ENCODE measurements around the gene ACACA.

- TF ChIP-seq, protein P1, sequence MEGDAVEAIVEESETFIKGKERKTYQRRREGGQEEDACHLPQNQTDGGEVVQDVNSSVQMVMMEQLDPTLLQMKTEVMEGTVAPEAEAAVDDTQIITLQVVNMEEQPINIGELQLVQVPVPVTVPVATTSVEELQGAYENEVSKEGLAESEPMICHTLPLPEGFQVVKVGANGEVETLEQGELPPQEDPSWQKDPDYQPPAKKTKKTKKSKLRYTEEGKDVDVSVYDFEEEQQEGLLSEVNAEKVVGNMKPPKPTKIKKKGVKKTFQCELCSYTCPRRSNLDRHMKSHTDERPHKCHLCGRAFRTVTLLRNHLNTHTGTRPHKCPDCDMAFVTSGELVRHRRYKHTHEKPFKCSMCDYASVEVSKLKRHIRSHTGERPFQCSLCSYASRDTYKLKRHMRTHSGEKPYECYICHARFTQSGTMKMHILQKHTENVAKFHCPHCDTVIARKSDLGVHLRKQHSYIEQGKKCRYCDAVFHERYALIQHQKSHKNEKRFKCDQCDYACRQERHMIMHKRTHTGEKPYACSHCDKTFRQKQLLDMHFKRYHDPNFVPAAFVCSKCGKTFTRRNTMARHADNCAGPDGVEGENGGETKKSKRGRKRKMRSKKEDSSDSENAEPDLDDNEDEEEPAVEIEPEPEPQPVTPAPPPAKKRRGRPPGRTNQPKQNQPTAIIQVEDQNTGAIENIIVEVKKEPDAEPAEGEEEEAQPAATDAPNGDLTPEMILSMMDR (IDR thresholded peaks at IDR 0.05; ENCODE audit: extremely low read depth in 1 of 2, insufficient read depth in 1 of 2, low read depth in 1 of 2, low read length in 2 of 2) = no peak
- TF ChIP-seq, protein P2, sequence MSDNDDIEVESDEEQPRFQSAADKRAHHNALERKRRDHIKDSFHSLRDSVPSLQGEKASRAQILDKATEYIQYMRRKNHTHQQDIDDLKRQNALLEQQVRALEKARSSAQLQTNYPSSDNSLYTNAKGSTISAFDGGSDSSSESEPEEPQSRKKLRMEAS (IDR thresholded peaks at IDR 0.05; ENCODE audit: insufficient read depth, insufficient read length) = no peak
- no peak for TF ChIP-seq POLR2A (IDR thresholded peaks at IDR 0.05; ENCODE audit: low read depth, low read length)
- no peak for TF ChIP-seq FOS (IDR thresholded peaks at IDR 0.05; ENCODE audit: borderline replicate concordance, insufficient read depth, low read length)
- no peak for TF ChIP-seq EZH2 (IDR thresholded peaks at IDR 0.05; ENCODE audit: borderline replicate concordance, low read depth, low read length, severe bottlenecking)
- no peak for TF ChIP-seq GATA2 (IDR thresholded peaks at IDR 0.05; ENCODE audit: insufficient read depth, insufficient read length, low read depth, low read length)
- TF ChIP-seq MYC (IDR thresholded peaks at IDR 0.05; ENCODE audit: low read depth, low read length) = no peak
- TF ChIP-seq POLR2AphosphoS5 (IDR thresholded peaks at IDR 0.05; ENCODE audit: insufficient read depth, low read depth, low read length) = no peak
These were observed 141.0 kb downstream of the ACACA start for GRCh38 chr17:37265446-37266173.

Measured in endothelial cell of umbilical vein (primary cell).